ENCODE data around the gene ZFHX3. TPM values are rescaled to one million over a fixed set of nuclear protein-coding genes. Genes with fewer than 3 reads are reported as not detected.

The ZFHX3 gene
- total RNA-seq, 1 experiment from 2014 or later: 5.1 TPM

DNA sequence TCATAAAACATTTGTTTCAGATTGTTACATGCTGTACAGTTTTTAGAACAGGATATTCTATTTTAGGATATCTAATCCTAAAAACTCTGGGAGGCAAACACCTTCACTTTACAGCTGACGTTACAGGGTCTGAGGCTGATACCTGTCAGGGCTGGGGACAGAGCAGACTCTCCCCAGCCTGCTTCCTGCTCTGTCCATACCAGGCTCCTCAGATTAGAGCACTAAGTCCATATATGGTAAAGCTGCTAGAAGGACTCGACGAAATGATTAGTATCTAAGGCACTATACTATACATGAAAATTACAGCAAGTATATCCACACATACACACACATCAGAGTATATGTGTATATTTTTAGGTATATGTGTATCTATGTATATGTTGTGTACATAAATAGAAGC is 125.2 kb downstream of the ZFHX3 start:
- Histone ChIP-seq H3K9me3 (replicated peaks) (no peaks in the 10 kb centered on the region), H3K36me3 (no peaks in the 10 kb centered on the region), H3K4me1 (peaks cover 4% of the 10 kb centered on the region; the same call in 1 of the 2 replicates), H3K27me3 (no peaks in the 10 kb centered on the region), H3K4me3 (no peak overlapping the region), H3K27ac (no peak overlapping the region)
- no peak for DNase-seq

DNA sequence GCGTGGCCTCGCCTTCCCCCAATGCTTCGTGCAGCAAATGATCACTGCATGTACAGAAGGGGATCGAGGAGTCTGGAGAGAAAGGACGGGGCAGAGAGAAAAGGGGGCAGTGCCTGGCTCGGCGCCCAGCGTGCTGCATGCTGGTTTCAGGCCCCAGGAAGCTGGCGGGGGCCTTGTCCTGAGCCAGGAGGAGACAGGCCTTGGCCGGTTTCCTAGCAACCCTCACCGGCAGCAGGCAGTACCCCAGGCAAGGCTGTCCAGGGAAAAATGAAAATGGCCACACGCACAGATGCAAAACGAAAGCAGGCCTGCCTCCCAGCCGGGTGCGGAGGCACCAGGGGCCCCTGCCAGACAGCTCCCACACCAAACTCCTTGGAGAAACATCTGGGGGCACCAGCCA is 126.3 kb downstream of the ZFHX3 start:
- Histone ChIP-seq H3K27me3 (no peaks in the 10 kb centered on the region), H3K4me1 (peaks cover under 1% of the 10 kb centered on the region; the same call in 1 of the 2 replicates), H3K4me3 (peak overlapping the region; percentile 39), H3K9me3 (replicated peaks) (no peaks in the 10 kb centered on the region), H3K27ac (no peak overlapping the region; the same call in 1 of the 2 replicates), H3K36me3 (no peaks in the 10 kb centered on the region)
- DNase-seq: peak; percentile 74 to 77

DNA sequence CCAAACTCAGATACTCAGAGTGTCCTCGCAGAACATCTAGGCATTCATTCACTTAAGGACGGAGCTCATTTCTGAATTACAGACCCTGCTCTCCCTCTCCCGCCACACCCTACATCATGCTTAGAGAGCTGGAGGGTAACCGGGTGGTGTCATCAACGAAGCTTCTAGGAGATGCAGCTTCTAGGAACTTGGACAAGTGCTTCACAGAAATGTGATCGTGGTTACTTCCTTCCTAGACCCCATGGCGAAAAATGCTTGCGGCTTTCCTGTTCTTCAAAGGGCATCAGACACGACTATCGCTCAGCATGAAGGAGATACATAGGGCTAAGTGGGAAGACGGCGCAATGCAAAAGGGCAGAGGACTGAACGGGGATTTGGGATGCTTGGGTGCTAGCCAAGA is 126.8 kb downstream of the ZFHX3 start:
- Histone ChIP-seq H3K27me3 (no peaks in the 10 kb centered on the region), H3K4me3 (peak overlapping the region; percentile 39; the same call in 1 of the 2 replicates), H3K36me3 (no peaks in the 10 kb centered on the region), H3K27ac (no peak overlapping the region), H3K9me3 (replicated peaks) (no peaks in the 10 kb centered on the region), H3K4me1 (no peaks in the 10 kb centered on the region)
- DNase-seq: no peak

DNA sequence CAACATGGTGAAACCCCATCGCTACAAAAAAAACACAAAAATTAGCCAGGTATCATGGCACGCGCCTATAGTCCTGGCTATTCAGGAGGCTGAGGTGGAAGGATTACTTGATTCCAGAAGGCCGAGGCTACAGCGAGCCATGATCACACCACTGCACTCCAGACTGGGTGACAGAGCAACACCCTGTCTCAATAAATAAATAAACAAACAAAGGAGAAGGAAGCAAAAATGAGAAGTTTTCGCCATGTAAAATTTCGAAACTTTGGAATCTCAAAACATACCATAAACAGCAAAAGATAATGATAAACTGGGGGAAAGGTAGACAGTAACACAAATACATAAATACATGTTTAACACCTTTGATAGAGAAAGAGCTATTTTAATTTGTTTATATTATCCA is 130.9 kb downstream of the ZFHX3 start:
- H3K4me1 ChIP-seq: no peaks in the 10 kb centered on the region
- no peaks in the 10 kb centered on the region for H3K9me3 ChIP-seq (replicated peaks)
- no peak overlapping the region for H3K4me3 ChIP-seq
- no peaks in the 10 kb centered on the region for H3K27me3 ChIP-seq
- no peak overlapping the region for H3K27ac ChIP-seq
- no peaks in the 10 kb centered on the region for H3K36me3 ChIP-seq
- DNase-seq: no peak

DNA sequence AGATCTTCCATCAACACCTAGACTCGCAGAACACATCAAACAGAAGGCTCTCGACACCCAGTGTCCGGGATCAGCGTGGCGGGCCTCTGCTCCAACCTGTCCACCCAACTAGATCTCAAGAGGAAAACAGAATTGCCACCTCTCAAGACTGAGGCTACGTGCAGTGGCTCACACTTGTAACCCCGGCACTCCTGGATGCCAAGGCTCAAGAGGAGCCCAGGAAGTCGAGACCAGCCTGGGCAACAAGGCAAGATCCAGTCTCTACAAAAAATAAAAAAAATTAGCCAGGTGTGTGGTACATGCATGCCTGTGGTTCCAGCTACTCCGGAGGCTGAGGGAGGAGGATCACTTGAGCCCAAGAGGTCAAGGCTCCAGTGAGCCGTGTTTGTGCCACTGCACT is 132.6 kb downstream of the ZFHX3 start:
- no peak overlapping the region for H3K4me3 ChIP-seq
- H3K27me3 ChIP-seq: no peaks in the 10 kb centered on the region
- no peak overlapping the region for H3K27ac ChIP-seq
- H3K9me3 ChIP-seq (replicated peaks): no peaks in the 10 kb centered on the region
- no peaks in the 10 kb centered on the region for H3K4me1 ChIP-seq
- DNase-seq: no peak
- no peaks in the 10 kb centered on the region for H3K36me3 ChIP-seq

DNA sequence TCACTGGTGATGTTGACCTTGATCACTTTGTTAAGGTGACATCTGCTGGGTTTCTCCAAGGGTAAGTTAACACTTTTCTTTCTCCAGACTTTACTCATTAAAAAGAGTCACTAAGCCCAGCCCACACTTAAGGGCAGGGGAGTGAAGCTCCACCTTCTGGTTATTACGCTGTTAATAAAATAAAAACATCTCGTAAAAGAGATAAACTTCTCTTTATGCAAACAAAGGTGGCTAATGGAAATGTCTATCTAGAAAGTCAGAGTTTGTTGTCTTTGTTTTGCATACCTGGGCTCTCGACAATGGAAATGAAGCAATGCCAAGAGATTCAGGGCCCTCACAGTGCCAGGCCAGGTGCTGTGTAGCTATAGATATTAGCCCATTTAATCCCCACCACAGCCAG is 134.4 kb downstream of the ZFHX3 start:
- H3K27ac ChIP-seq: no peak overlapping the region
- no peaks in the 10 kb centered on the region for H3K27me3 ChIP-seq
- H3K9me3 ChIP-seq (replicated peaks): no peaks in the 10 kb centered on the region
- H3K4me3 ChIP-seq: no peak overlapping the region
- H3K4me1 ChIP-seq: no peaks in the 10 kb centered on the region
- DNase-seq: no peak
- no peaks in the 10 kb centered on the region for H3K36me3 ChIP-seq

DNA sequence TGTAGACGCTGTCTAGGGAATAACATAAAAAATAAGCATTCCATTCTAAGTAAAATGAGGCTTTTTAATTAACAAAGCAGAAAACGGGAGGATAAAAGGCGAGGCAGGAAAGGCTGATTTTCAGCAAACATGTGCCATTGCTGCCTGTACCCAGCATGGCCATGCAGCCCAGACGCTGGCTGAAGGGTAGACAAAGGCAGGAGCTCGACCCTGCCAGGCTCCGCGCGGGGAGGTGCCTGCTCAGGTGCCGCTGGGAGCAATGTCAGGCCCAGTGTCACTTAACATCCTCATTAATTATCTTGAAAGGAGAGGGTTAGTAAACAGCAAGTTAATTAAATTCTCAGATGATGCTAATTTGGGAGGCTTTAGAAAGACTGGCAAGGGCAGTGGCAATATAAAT is 136.0 kb downstream of the ZFHX3 start:
- Histone ChIP-seq H3K4me3 (no peak overlapping the region), H3K27me3 (no peaks in the 10 kb centered on the region), H3K36me3 (no peaks in the 10 kb centered on the region), H3K4me1 (no peaks in the 10 kb centered on the region), H3K27ac (no peak overlapping the region), H3K9me3 (replicated peaks) (no peaks in the 10 kb centered on the region)
- DNase-seq: no peak

DNA sequence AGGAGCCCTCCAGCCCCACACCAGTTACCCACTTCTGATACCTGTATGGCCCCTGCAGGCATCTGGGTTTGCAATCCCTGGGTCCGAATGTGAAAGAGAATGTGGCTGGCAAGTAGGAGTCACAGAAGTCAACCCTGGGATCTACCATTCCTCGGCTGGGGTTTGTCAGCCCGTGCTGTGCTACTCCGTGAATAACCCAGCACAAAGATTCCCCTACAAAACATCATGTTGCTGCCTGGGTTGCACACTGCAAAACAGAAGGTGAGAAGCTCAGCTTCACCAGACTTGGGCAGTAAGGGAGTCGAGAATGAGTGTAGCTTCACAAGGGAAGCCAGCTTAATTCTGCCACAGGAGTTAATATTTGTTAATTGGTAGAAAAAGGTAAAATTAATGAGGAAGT is 137.1 kb downstream of the ZFHX3 start:
- H3K36me3 ChIP-seq: no peaks in the 10 kb centered on the region
- H3K4me3 ChIP-seq: no peak overlapping the region
- H3K4me1 ChIP-seq: no peaks in the 10 kb centered on the region
- H3K27me3 ChIP-seq: no peaks in the 10 kb centered on the region
- no peak overlapping the region for H3K27ac ChIP-seq
- no peak for DNase-seq
- H3K9me3 ChIP-seq (replicated peaks): no peaks in the 10 kb centered on the region

DNA sequence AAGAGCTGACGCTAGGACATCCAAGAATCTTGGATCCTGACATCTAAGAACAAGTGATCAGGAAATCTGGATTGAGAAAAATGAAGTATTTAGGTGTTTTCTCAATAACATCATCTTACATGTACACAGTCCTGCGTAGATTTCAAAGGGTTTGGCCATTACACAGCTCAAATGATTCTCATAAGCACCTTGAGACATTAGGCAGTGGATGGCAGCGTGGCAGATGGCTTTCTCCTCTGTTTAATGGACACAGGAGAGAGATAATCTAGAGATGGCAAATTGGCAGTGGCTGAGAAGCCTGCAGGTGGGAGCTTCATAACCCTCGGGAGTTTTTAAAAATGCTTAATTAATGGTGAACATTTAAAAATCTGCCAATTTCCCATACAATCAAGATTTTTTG is 137.5 kb downstream of the ZFHX3 start:
- no peaks in the 10 kb centered on the region for H3K9me3 ChIP-seq (replicated peaks)
- no peak overlapping the region for H3K4me3 ChIP-seq
- no peak overlapping the region for H3K27ac ChIP-seq
- H3K4me1 ChIP-seq: no peaks in the 10 kb centered on the region
- no peak for DNase-seq
- no peaks in the 10 kb centered on the region for H3K27me3 ChIP-seq
- H3K36me3 ChIP-seq: no peaks in the 10 kb centered on the region

DNA sequence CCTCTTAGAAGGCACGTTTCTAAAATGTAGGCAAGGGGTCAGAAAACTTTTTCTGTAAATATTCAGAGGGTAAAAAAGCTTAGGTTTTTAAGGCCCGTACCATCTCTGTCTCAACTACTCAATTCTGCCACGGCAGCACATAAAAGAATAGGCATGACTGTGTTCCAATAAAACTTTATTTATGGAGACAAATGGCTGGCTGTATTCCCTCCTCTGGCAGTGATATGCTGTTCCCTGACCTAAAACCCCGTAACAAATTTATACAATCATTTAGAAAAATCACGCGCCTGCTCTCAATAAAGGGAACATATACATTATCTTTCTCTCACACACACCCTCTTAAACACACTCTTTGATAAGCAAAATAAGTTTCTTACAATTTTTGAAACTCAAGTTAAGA is 138.7 kb downstream of the ZFHX3 start:
- Histone ChIP-seq H3K4me3 (no peak overlapping the region), H3K36me3 (no peaks in the 10 kb centered on the region), H3K9me3 (replicated peaks) (no peaks in the 10 kb centered on the region), H3K27ac (no peak overlapping the region), H3K27me3 (no peaks in the 10 kb centered on the region), H3K4me1 (no peaks in the 10 kb centered on the region)
- no peak for DNase-seq

DNA sequence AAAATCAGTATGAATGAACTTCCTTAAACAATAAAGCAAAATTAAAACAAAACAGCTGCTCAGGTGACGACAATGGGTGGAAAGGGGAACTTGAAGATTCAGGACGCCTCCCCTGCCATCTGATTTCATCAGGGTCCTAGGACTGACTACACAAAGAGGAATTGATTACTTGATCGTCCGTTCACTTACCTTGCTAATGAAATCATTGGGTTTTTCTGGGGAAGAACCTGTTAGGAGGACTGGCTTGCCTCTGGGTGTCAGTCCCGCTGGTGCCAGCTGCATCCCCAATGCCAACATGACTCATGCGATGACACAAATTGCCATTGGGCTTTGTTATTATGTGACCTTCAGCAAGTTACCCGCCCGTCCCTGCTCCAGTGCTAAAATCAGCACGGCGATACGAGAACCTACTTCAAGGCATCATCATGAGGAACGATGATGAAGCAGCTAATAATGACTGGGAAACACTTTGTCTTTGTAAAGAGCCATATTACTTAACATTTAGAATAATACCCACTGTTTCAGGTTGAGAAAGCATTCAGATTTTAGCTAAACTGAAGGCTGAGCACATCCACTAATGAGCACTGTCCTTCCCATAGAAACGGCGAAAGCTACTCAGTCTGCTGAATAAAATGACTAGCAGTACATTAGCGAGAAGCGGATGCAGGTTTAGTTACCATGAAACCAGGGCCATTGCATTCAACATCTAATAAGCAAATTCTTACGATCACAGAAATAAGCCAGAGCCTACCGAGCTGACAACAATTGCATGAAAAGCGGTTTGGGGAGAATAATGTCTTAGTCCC is 139.4 kb downstream of the ZFHX3 start:
- Histone ChIP-seq H3K9me3 (replicated peaks) (no peaks in the 10 kb centered on the region), H3K27ac (no peak overlapping the region), H3K4me1 (no peaks in the 10 kb centered on the region), H3K36me3 (no peaks in the 10 kb centered on the region), H3K27me3 (no peaks in the 10 kb centered on the region), H3K4me3 (no peak overlapping the region)
- DNase-seq: no peak

DNA sequence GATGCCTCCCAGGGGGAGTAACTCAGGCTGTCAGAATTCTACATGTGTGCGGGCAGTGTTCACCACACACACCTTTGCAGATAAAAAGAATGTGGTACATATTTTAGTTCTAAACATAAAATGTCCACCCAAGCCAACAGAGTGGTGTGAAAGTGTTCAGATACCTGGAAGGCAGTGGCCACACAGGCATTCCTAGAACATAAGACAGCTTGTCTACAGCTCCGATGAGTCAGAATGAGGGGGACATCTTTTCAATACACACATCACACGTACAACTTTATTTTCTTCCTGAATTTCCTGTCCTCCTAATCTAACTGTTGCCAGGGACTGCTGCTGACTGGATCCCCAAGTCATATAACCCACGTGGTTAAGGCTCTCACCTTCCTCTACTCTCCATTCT is 142.3 kb downstream of the ZFHX3 start:
- no peak overlapping the region for H3K4me3 ChIP-seq
- H3K27me3 ChIP-seq: no peaks in the 10 kb centered on the region
- no peaks in the 10 kb centered on the region for H3K4me1 ChIP-seq
- no peaks in the 10 kb centered on the region for H3K36me3 ChIP-seq
- no peaks in the 10 kb centered on the region for H3K9me3 ChIP-seq (replicated peaks)
- DNase-seq: no peak
- H3K27ac ChIP-seq: no peak overlapping the region

DNA sequence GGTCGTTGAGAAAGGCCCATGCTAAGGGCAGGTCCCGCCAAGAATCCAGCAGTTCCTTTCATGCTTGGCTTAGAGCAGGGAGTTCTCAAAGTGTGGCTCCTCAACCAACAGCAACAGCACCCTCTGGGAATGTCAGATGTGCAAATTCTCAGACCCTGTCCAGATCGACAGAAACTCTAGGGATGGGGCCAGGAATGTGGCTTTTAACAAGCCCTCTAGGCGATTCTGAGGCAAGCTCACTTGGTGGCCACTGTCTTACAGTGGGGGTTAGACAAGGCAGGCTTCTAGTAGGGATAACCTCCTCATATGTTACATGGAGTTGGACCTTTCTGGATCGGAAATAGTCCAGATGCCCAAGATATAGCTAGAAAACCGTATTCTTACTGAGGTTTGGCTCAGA is 144.8 kb downstream of the ZFHX3 start:
- H3K27ac ChIP-seq: no peak overlapping the region
- DNase-seq: no peak
- no peaks in the 10 kb centered on the region for H3K4me1 ChIP-seq
- no peak overlapping the region for H3K4me3 ChIP-seq
- H3K9me3 ChIP-seq (replicated peaks): no peaks in the 10 kb centered on the region
- H3K27me3 ChIP-seq: no peaks in the 10 kb centered on the region
- H3K36me3 ChIP-seq: no peaks in the 10 kb centered on the region

DNA sequence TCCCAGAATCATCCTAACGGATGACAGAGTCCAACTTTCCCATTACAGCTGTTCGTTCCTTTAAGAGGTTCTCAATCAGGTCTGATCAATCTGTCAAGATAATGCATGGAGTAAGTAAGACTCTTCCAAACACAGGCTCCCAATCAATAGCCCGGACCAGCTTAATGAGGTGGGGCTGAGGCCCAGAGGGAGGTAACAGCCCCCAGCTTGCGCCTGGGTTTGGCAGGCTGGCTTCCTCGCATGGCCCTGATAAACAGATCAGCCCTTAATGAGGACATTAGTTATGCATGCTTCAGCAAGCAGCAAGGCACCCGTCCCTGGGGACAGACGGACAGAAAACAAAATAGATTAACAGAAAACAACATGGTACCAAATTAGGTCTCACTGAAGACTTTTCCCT is 145.7 kb downstream of the ZFHX3 start:
- H3K36me3 ChIP-seq: no peaks in the 10 kb centered on the region
- no peak overlapping the region for H3K27ac ChIP-seq
- H3K4me3 ChIP-seq: no peak overlapping the region
- no peaks in the 10 kb centered on the region for H3K27me3 ChIP-seq
- no peaks in the 10 kb centered on the region for H3K9me3 ChIP-seq (replicated peaks)
- DNase-seq: no peak
- H3K4me1 ChIP-seq: no peaks in the 10 kb centered on the region

DNA sequence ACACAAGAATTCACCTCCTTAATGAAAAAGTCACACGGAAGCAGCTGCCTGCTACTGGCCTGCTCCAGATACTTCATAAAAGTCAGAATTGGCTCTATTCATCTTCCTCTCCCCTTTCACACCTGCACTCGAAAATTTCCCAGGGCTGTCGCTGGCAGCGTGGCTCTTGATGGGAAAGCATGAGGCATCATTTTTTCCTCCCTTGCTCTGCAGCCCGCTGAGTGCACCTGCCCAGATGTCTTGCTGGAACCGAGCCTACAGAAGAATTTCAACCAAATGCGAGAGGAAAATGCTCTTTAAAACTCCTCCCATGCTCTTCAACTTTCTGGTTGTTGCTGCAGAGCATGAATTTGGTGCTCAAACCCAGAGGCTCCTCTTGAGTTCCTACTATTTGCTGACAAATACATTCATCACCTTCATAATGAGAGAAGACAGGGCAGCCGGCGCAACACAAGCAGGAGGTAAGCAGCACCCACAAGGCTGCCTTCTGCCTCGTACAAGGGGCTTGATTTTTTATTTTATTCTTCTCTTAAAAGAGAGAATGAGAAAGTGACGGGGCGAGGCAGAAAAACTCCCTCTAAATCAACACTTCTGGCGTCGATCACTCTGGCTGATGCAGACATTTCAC is 146.8 kb downstream of the ZFHX3 start:
- Histone ChIP-seq H3K27ac (no peak overlapping the region), H3K36me3 (no peaks in the 10 kb centered on the region), H3K4me3 (no peak overlapping the region), H3K27me3 (no peaks in the 10 kb centered on the region), H3K4me1 (no peaks in the 10 kb centered on the region), H3K9me3 (replicated peaks) (no peaks in the 10 kb centered on the region)
- DNase-seq: no peak

All from SJCRH30 (cell line).